CD4-positive, alpha-beta T cell (primary cell): ENCODE measurements around the gene TDRKH. TPM values are rescaled to one million over a fixed set of nuclear protein-coding genes. Genes with fewer than 3 reads are reported as not detected.

ENCODE experiments used
- ATAC-seq: fragments of 200-7000 bp; cut with Tn5 transposase; one replicate; pipeline ENCODE4 v1.10.0; 2022; ENCODE audit warnings: mild to moderate bottlenecking; ENCODE audit not compliant: poor library complexity
- CTCF ChIA-PET: fragments of 350-600 bp; sonication (Branson Sonifier 250); formaldehyde crosslinking; loops from one replicate; lab custom pipeline; 2021; ENCODE audit warnings: antibody characterized with exemption, inconsistent platforms; lab: Charles Lee
- POLR2A ChIA-PET: fragments of 350-600 bp; sonication (Branson Sonifier 250); formaldehyde crosslinking; loops from one replicate; lab custom pipeline; 2021; ENCODE audit warnings: antibody characterized with exemption, inconsistent platforms; lab: Charles Lee
- DNase-seq, 14 experiments: peaks; one replicate each; pipeline ENCODE4 v3.0.0-alpha.2; 2013 to 2020; ENCODE audit warnings: mixed read lengths in 2 of 14
- H3K27ac ChIP-seq, 2 donors: one replicate each; pipeline versions ENCODE4 v1.5.1 to v1.7.0; 2013; ENCODE audit warnings: low read length in 2 of 2, low read depth in 1 of 2, mild to moderate bottlenecking in 1 of 2
- H3K27me3 ChIP-seq, 2 experiments: 1 replicate in 1 of 2; 2 replicates in 1 of 2; pipeline versions ENCODE4 v1.6.1 to v1.7.0; 2013; ENCODE audit warnings: low read length in 2 of 2, control low read depth in 1 of 2, mild to moderate bottlenecking in 1 of 2, moderate library complexity in 1 of 2; ENCODE audit not compliant: insufficient read depth in 2 of 2, control insufficient read depth in 1 of 2
- H3K36me3 ChIP-seq: one replicate; pipeline ENCODE4 v1.6.1; 2013; ENCODE audit warnings: low read length, control low read depth; ENCODE audit not compliant: insufficient read depth
- H3K4me1 ChIP-seq: one replicate; pipeline ENCODE4 v1.6.1; 2013; ENCODE audit warnings: low read length, control low read depth; ENCODE audit not compliant: insufficient read depth
- H3K4me3 ChIP-seq: one replicate; pipeline ENCODE4 v1.5.1; 2013; ENCODE audit warnings: mild to moderate bottlenecking, low read length, moderate library complexity
- H3K9me3 ChIP-seq, 2 experiments: 1 replicate in 1 of 2; 2 replicates in 1 of 2; pipeline versions ENCODE4 v1.6.1 to v1.7.0; 2013; ENCODE audit warnings: low read length in 2 of 2, mild to moderate bottlenecking in 2 of 2, control low read depth in 1 of 2, moderate library complexity in 1 of 2; ENCODE audit not compliant: control insufficient read depth in 1 of 2, insufficient read depth in 1 of 2
- H3K27ac Mint-ChIP-seq: one replicate; pipeline ENCODE4 v1.8.0; 2020; ENCODE audit warnings: mixed read lengths
- H3K27me3 Mint-ChIP-seq: one replicate; pipeline ENCODE4 v1.8.0; 2021; ENCODE audit warnings: mixed read lengths
- H3K36me3 Mint-ChIP-seq: one replicate; pipeline ENCODE4 v1.8.0; 2021; ENCODE audit warnings: low read depth, mixed read lengths
- H3K4me1 Mint-ChIP-seq: one replicate; pipeline ENCODE4 v1.8.0; 2021; ENCODE audit warnings: low read depth, mixed read lengths
- H3K4me3 Mint-ChIP-seq: one replicate; pipeline ENCODE4 v1.8.0; 2020; ENCODE audit warnings: mild to moderate bottlenecking, mixed read lengths
- H3K9me3 Mint-ChIP-seq: one replicate; pipeline ENCODE4 v1.8.0; 2020; ENCODE audit warnings: mixed read lengths
- CTCF ChIP-seq: fragments of 200-600 bp; IDR thresholded peaks from one replicate; pipeline ENCODE4 v1.8.0; 2022; ENCODE audit warnings: antibody characterized with exemption, mild to moderate bottlenecking
- intact Hi-C, 2 experiments: fragments of 100-400 bp; cut with DNase I in 1 of 2; cut with micrococcal nuclease in 1 of 2; formaldehyde crosslinking; loops; one replicate each; pipeline versions ENCODE4 v1.15.1 to v1.9.0; 2023 to 2025; cut with DNase I, micrococcal nuclease
- total RNA-seq, 174 experiments: library from RNA in 2 of 174; stranded (reverse) in 2 of 174; gene quantifications; one replicate each; pipeline ENCODE4 v1.2.3 and lab custom pipeline; 2021 to 2026

TDRKH gene
- total RNA-seq, 2 experiments from 2014 or later = 6.1 to 6.4 TPM

- POLR2A ChIA-PET = no interaction called here
- peaks cover 13% of the 10 kb centered on the region for H3K4me1 ChIP-seq
- H3K4me3 ChIP-seq = no peak overlapping the region
- no peak for TF ChIP-seq CTCF
- no peaks in the 10 kb centered on the region for H3K27me3 ChIP-seq
- no peak overlapping the region for H3K27ac ChIP-seq
- H3K9me3 ChIP-seq = no peaks in the 10 kb centered on the region
- no peaks in the 10 kb centered on the region for H3K27me3 Mint-ChIP-seq
- H3K9me3 Mint-ChIP-seq = no peaks in the 10 kb centered on the region
- CTCF ChIA-PET = interaction anchor here (0.7 kb wide), 1 partner anchor 135 kb away, joined by 4 read pairs; no protein-coding TSS in a partner anchor
- DNase-seq (no peak), ATAC-seq (no peak)
- H3K36me3 Mint-ChIP-seq = peaks cover 65% of the 10 kb centered on the region
- peaks cover 54% of the 10 kb centered on the region for H3K36me3 ChIP-seq
- H3K4me3 Mint-ChIP-seq = no peak overlapping the region
- intact Hi-C loops = no loop called here
- H3K27ac Mint-ChIP-seq = no peak overlapping the region
- peaks cover 22% of the 10 kb centered on the region for H3K4me1 Mint-ChIP-seq
Observed at GRCh38 chr1:151759241-151759640, 31.1 kb downstream of the TDRKH start.

- H3K36me3 Mint-ChIP-seq = peaks cover 37% of the 10 kb centered on the region
- no peak overlapping the region for H3K4me3 ChIP-seq
- H3K9me3 Mint-ChIP-seq = no peaks in the 10 kb centered on the region
- DNase-seq = no peak
- intact Hi-C loops = no loop called here
- ChIA-PET CTCF (no interaction called here), POLR2A (no interaction called here)
- no peaks in the 10 kb centered on the region for H3K4me1 ChIP-seq
- no peaks in the 10 kb centered on the region for H3K4me1 Mint-ChIP-seq
- H3K27me3 ChIP-seq = no peaks in the 10 kb centered on the region
- H3K36me3 ChIP-seq = peaks cover 46% of the 10 kb centered on the region
- no peaks in the 10 kb centered on the region for H3K9me3 ChIP-seq
- no peak overlapping the region for H3K4me3 Mint-ChIP-seq
- TF ChIP-seq CTCF = no peak
- ATAC-seq = no peak
- no peak overlapping the region for H3K27ac ChIP-seq
- peaks cover 5% of the 10 kb centered on the region for H3K27me3 Mint-ChIP-seq
- H3K27ac Mint-ChIP-seq = no peak overlapping the region
Observed at GRCh38 chr1:151756291-151756690, 34.0 kb downstream of the TDRKH start.

GRCh38 chr1:151741516-151741915 lies 48.8 kb downstream of the TDRKH start:
- Histone ChIP-seq H3K27ac (no peak overlapping the region), H3K4me3 (no peak overlapping the region), H3K27me3 (no peaks in the 10 kb centered on the region), H3K4me1 (no peaks in the 10 kb centered on the region), H3K36me3 (no peaks in the 10 kb centered on the region), H3K9me3 (peaks cover 10 to 15% of the 10 kb centered on the region in 2 experiments)
- ChIA-PET POLR2A (interaction anchor here (0.6 kb wide), 1 partner anchor 324 kb away, joined by 3 read pairs; no protein-coding TSS in a partner anchor), CTCF (no interaction called here)
- no peak for TF ChIP-seq CTCF
- Mint-ChIP-seq H3K27ac (no peak overlapping the region), H3K9me3 (no peaks in the 10 kb centered on the region), H3K4me1 (no peaks in the 10 kb centered on the region), H3K36me3 (no peaks in the 10 kb centered on the region), H3K27me3 (peaks cover 5% of the 10 kb centered on the region), H3K4me3 (no peak overlapping the region)
- ATAC-seq (no peak), DNase-seq (no peak)
- intact Hi-C loops = no loop called here
